Measurements from ENCODE around the gene CDKN1A. TPM values are rescaled to one million over a fixed set of nuclear protein-coding genes. Genes with fewer than 3 reads are reported as not detected.

CDKN1A gene
- total and polyA plus RNA-seq, 5 donors = 38.5 to 68.6 (median 59.4) TPM

- intact Hi-C loops (cut with DNase I) = no loop called here
- peaks cover 6% of the 10 kb centered on the region for H3K4me1 ChIP-seq (ENCODE audit: control insufficient read depth, insufficient read depth, low read length)
Measured at GRCh38 chr6:36679043-36679833, 724 bp downstream of the CDKN1A start.

GRCh38 chr6:36682328-36683144 lies 4.0 kb downstream of the CDKN1A start:
- ATAC-seq = no peak
- no peaks in the 10 kb centered on the region for H3K9me3 ChIP-seq (ENCODE audit: control insufficient read depth, low read length)
- H3K27me3 ChIP-seq (ENCODE audit: control insufficient read depth, insufficient read depth) = no peaks in the 10 kb centered on the region
- 63% methylated on average over 11 of the region's 11 CpGs for WGBS
- H3K4me3 ChIP-seq (ENCODE audit: low read length) = no peak overlapping the region
- H3K4me1 ChIP-seq (ENCODE audit: control insufficient read depth, insufficient read depth, low read length) = peaks cover 6% of the 10 kb centered on the region
- peak in 2 of 3 donors; percentile 61 to 64 for DNase-seq
- intact Hi-C loops (cut with DNase I) = loop anchor here in 1 of 4 donors (5.0 kb wide), 1 partner anchor 60 kb away; no protein-coding TSS in a partner anchor
- H3K27ac ChIP-seq (ENCODE audit: low read length) = no peak overlapping the region

More at GRCh38 chr6:36679043-36679833, 724 bp downstream of the CDKN1A start:
- Histone ChIP-seq H3K4me3 (ENCODE audit: low read length) (peak overlapping the region; percentile 85), H3K27ac (ENCODE audit: low read length) (peak overlapping the region; percentile 100), H3K9me3 (ENCODE audit: control insufficient read depth, low read length) (no peaks in the 10 kb centered on the region), H3K27me3 (ENCODE audit: control insufficient read depth, insufficient read depth) (no peaks in the 10 kb centered on the region)
- under 1% methylated on average over 61 of the region's 61 CpGs for WGBS
- DNase-seq (peak; percentile 88 to 90 (median 89)), ATAC-seq (peak; percentile 56 to 68)

GRCh38 chr6:36683145-36683655 lies 4.7 kb downstream of the CDKN1A start:
- peaks cover 6% of the 10 kb centered on the region for H3K4me1 ChIP-seq (ENCODE audit: control insufficient read depth, insufficient read depth, low read length)
- intact Hi-C loops (cut with DNase I) = loop anchor here in 1 of 4 donors (5.0 kb wide), 1 partner anchor 61 kb away; no protein-coding TSS in a partner anchor
- ATAC-seq (no peak), DNase-seq (no peak)
- no peaks in the 10 kb centered on the region for H3K27me3 ChIP-seq (ENCODE audit: control insufficient read depth, insufficient read depth)
- WGBS = 90% methylated on average over 6 of the region's 6 CpGs
- H3K4me3 ChIP-seq (ENCODE audit: low read length) = no peak overlapping the region
- H3K9me3 ChIP-seq (ENCODE audit: control insufficient read depth, low read length) = no peaks in the 10 kb centered on the region
- H3K27ac ChIP-seq (ENCODE audit: low read length) = no peak overlapping the region

- intact Hi-C loops (cut with DNase I) = loop anchor here in 1 of 4 donors (5.0 kb wide), 1 partner anchor 62 kb away; no protein-coding TSS in a partner anchor
- no peaks in the 10 kb centered on the region for H3K9me3 ChIP-seq (ENCODE audit: control insufficient read depth, low read length)
- DNase-seq = peak in 2 of 3 donors; percentile 58
Measured at GRCh38 chr6:36683656-36684446, 5.3 kb downstream of the CDKN1A start.

GRCh38 chr6:36684447-36684812 lies 5.9 kb downstream of the CDKN1A start:
- H3K27me3 ChIP-seq (ENCODE audit: control insufficient read depth, insufficient read depth) = no peaks in the 10 kb centered on the region
- no peak for DNase-seq
- no peak for ATAC-seq
- H3K4me1 ChIP-seq (ENCODE audit: control insufficient read depth, insufficient read depth, low read length) = peaks cover 6% of the 10 kb centered on the region
- no peak overlapping the region for H3K27ac ChIP-seq (ENCODE audit: low read length)
- 93% methylated on average over 6 of the region's 6 CpGs for WGBS
- H3K4me3 ChIP-seq (ENCODE audit: low read length) = no peak overlapping the region
- intact Hi-C loops (cut with DNase I) = loop anchor here in 1 of 4 donors (5.0 kb wide), 1 partner anchor 62 kb away; no protein-coding TSS in a partner anchor
- H3K9me3 ChIP-seq (ENCODE audit: control insufficient read depth, low read length) = no peaks in the 10 kb centered on the region

More at GRCh38 chr6:36683656-36684446, 5.3 kb downstream of the CDKN1A start:
- 96% methylated on average over 29 of the region's 29 CpGs for WGBS
- H3K4me1 ChIP-seq (ENCODE audit: control insufficient read depth, insufficient read depth, low read length) = peaks cover 6% of the 10 kb centered on the region
- H3K27ac ChIP-seq (ENCODE audit: low read length) = no peak overlapping the region
- no peaks in the 10 kb centered on the region for H3K27me3 ChIP-seq (ENCODE audit: control insufficient read depth, insufficient read depth)
- H3K4me3 ChIP-seq (ENCODE audit: low read length) = no peak overlapping the region
- no peak for ATAC-seq

- no peak for DNase-seq
- Histone ChIP-seq H3K27me3 (ENCODE audit: control insufficient read depth, insufficient read depth) (no peaks in the 10 kb centered on the region), H3K27ac (ENCODE audit: low read length) (no peak overlapping the region), H3K4me1 (ENCODE audit: control insufficient read depth, insufficient read depth, low read length) (peaks cover 6% of the 10 kb centered on the region), H3K4me3 (ENCODE audit: low read length) (no peak overlapping the region), H3K9me3 (ENCODE audit: control insufficient read depth, low read length) (no peaks in the 10 kb centered on the region)
- intact Hi-C loops (cut with DNase I) = no loop called here
- WGBS = 76% methylated on average over 20 of the region's 20 CpGs
- ATAC-seq = no peak
Measured at GRCh38 chr6:36685166-36685924, 6.8 kb downstream of the CDKN1A start.

GRCh38 chr6:36685926-36686667 lies 7.6 kb downstream of the CDKN1A start:
- intact Hi-C loops (cut with DNase I) = no loop called here
- WGBS = 65% methylated on average over 11 of the region's 11 CpGs

GRCh38 chr6:36686668-36687513 lies 8.4 kb downstream of the CDKN1A start:
- Histone ChIP-seq H3K4me3 (ENCODE audit: low read length) (no peak overlapping the region), H3K27me3 (ENCODE audit: control insufficient read depth, insufficient read depth) (no peaks in the 10 kb centered on the region), H3K4me1 (ENCODE audit: control insufficient read depth, insufficient read depth, low read length) (peaks cover 6% of the 10 kb centered on the region), H3K27ac (ENCODE audit: low read length) (no peak overlapping the region), H3K9me3 (ENCODE audit: control insufficient read depth, low read length) (no peaks in the 10 kb centered on the region)
- intact Hi-C loops (cut with DNase I) = no loop called here
- WGBS = 91% methylated on average over 10 of the region's 10 CpGs
- DNase-seq (no peak), ATAC-seq (no peak)

More at GRCh38 chr6:36685926-36686667, 7.6 kb downstream of the CDKN1A start:
- Histone ChIP-seq H3K4me3 (ENCODE audit: low read length) (no peak overlapping the region), H3K4me1 (ENCODE audit: control insufficient read depth, insufficient read depth, low read length) (peaks cover 6% of the 10 kb centered on the region), H3K9me3 (ENCODE audit: control insufficient read depth, low read length) (no peaks in the 10 kb centered on the region), H3K27ac (ENCODE audit: low read length) (no peak overlapping the region), H3K27me3 (ENCODE audit: control insufficient read depth, insufficient read depth) (no peaks in the 10 kb centered on the region)
- ATAC-seq (peak; percentile 13 to 21), DNase-seq (peak; percentile 59 to 84 (median 83))

All from right cardiac atrium (tissue), 5 donors.